DND-41 (cell line): Measurements from ENCODE around the gene CLOCK.

ENCODE experiments used
- ATAC-seq: fragments of 200-7000 bp; cut with Tn5 transposase; 3 replicates; pipeline ENCODE4 v1.9.1; 2021; ENCODE audit warnings: low read depth; ENCODE audit not compliant: insufficient read depth
- DNase-seq: peaks from one replicate; pipeline ENCODE4 v3.0.0-alpha.2; 2020
- H2AFZ ChIP-seq: 2 replicates; pipeline ENCODE4 v1.6.0; 2012; ENCODE audit warnings: low read depth, low read length
- H3K27ac ChIP-seq: 2 replicates; pipeline ENCODE4 v1.5.1; 2012; ENCODE audit warnings: low read length, inconsistent platforms
- H3K27me3 ChIP-seq: fragments of 200-600 bp; sonication (generic); 2 replicates; pipeline ENCODE4 v1.6.0; 2012; ENCODE audit warnings: low read length, mild to moderate bottlenecking, inconsistent platforms; ENCODE audit not compliant: insufficient read depth, poor library complexity
- H3K36me3 ChIP-seq: 2 replicates; pipeline ENCODE4 v1.5.1; 2012; ENCODE audit warnings: low read length, inconsistent platforms; ENCODE audit not compliant: insufficient read depth
- H3K4me1 ChIP-seq: 2 replicates; pipeline ENCODE4 v1.5.1; 2012; ENCODE audit warnings: mild to moderate bottlenecking, low read length; ENCODE audit not compliant: insufficient read depth
- H3K4me2 ChIP-seq: 2 replicates; pipeline ENCODE4 v1.6.0; 2012; ENCODE audit warnings: mild to moderate bottlenecking, moderate library complexity, low read length, inconsistent platforms; ENCODE audit not compliant: insufficient read depth
- H3K4me3 ChIP-seq, 2 experiments: fragments of 200-600 bp in 1 of 2; shearing (Covaris generic) in 1 of 2; 2 replicates each; pipeline ENCODE4 v1.5.1; 2012 to 2016; ENCODE audit warnings: inconsistent platforms in 2 of 2, low read length in 2 of 2, mild to moderate bottlenecking in 2 of 2, low read depth in 1 of 2, moderate library complexity in 1 of 2
- H3K79me2 ChIP-seq: 2 replicates; pipeline ENCODE4 v1.6.0; 2012; ENCODE audit warnings: low read length, inconsistent platforms; ENCODE audit not compliant: insufficient read depth
- H3K9ac ChIP-seq: 2 replicates; pipeline ENCODE4 v1.6.0; 2012; ENCODE audit warnings: low read depth, mild to moderate bottlenecking, inconsistent platforms, low read length, moderate library complexity
- H3K9me3 ChIP-seq: 2 replicates; pipeline ENCODE4 v1.5.1; 2012; ENCODE audit warnings: low read length, moderate library complexity, mild to moderate bottlenecking, inconsistent platforms; ENCODE audit not compliant: insufficient read depth, severe bottlenecking
- H4K20me1 ChIP-seq: 2 replicates; pipeline ENCODE4 v1.6.0; 2012; ENCODE audit warnings: low read length; ENCODE audit not compliant: insufficient read depth
- EZH2 ChIP-seq: IDR thresholded peaks from 3 replicates; pipeline ENCODE4 v1.6.1; 2012; ENCODE audit warnings: borderline replicate concordance, low read depth, mild to moderate bottlenecking, moderate library complexity, low read length, inconsistent platforms; ENCODE audit not compliant: severe bottlenecking
- TF ChIP-seq, protein P1 (sequence below): IDR thresholded peaks from 2 replicates; pipeline ENCODE4 v1.5.1; 2012; ENCODE audit warnings: borderline replicate concordance, low read length, moderate library complexity, mild to moderate bottlenecking; ENCODE audit not compliant: poor library complexity, severe bottlenecking; ENCODE audit errors: extremely low read depth

The CLOCK gene

DNA sequence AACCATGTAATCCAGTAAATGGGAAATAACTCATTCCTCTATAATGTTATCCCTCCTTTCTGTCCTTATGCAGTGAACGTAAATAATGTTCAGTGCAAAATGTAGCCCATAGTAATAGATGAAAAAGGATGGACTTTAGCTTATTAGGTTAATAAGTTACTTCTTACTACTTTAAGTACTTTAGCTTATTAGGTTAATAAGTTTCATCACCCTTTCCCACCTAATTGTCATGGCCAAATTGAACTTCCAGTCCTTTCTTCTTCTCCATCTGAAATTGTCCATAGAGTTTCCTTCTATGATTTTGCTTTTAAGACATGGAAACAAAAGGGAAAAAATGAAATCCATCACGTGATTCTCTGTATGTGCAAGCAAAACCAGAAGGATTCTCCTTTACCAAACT, 166.1 kb downstream of the CLOCK start:
- no peaks in the 10 kb centered on the region for H3K4me1 ChIP-seq
- H3K9me3 ChIP-seq: no peaks in the 10 kb centered on the region
- H2AFZ ChIP-seq: no peak overlapping the region
- H4K20me1 ChIP-seq: no peaks in the 10 kb centered on the region
- no peak for TF ChIP-seq EZH2
- TF ChIP-seq, protein P1, sequence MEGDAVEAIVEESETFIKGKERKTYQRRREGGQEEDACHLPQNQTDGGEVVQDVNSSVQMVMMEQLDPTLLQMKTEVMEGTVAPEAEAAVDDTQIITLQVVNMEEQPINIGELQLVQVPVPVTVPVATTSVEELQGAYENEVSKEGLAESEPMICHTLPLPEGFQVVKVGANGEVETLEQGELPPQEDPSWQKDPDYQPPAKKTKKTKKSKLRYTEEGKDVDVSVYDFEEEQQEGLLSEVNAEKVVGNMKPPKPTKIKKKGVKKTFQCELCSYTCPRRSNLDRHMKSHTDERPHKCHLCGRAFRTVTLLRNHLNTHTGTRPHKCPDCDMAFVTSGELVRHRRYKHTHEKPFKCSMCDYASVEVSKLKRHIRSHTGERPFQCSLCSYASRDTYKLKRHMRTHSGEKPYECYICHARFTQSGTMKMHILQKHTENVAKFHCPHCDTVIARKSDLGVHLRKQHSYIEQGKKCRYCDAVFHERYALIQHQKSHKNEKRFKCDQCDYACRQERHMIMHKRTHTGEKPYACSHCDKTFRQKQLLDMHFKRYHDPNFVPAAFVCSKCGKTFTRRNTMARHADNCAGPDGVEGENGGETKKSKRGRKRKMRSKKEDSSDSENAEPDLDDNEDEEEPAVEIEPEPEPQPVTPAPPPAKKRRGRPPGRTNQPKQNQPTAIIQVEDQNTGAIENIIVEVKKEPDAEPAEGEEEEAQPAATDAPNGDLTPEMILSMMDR: no peak
- H3K27ac ChIP-seq: no peak overlapping the region
- no peak overlapping the region for H3K9ac ChIP-seq
- no peaks in the 10 kb centered on the region for H3K36me3 ChIP-seq
- H3K79me2 ChIP-seq: no peaks in the 10 kb centered on the region
- ATAC-seq (no peak), DNase-seq (no peak)
- no peak overlapping the region for H3K4me3 ChIP-seq
- H3K27me3 ChIP-seq: no peaks in the 10 kb centered on the region
- no peak overlapping the region for H3K4me2 ChIP-seq

DNA sequence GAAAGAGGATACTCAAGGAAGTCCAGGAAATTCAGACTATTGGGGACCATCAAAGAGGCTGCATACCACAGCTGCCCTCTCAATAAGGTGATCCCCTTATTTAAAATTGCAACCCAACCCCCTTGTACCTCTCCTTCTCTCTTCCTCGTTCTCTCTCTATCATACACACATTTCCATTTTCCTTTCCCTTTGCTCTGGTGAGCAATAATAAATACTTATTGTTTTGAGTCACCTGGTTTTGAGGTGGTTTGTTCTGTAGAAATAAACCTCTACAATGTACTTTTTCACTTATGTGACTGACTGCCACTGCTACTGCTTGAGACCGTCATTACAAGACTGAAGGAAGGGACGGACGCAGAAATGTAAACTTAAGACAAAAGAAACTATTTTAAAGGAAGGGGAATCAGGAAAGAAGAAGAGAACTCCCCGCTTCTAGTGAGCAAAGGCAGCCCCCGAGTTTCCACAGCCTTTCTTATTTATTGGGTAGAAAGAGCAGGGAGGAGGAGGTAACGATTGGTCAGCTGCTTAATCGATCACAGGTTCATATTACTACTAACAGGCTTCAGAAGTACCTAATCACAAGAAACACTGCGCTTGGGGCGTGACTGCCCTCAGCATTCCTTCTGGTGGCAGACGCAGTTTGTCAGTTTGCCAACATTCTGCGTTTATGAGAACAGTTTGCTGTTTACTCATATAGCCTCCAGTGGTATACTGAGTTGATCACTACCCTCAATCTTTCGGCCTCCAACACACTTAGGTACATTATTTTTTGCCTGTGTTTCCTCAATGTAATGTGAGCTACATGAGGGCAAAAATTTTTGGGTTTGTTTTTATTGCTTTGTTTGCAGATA, 167.9 kb downstream of the CLOCK start:
- Histone ChIP-seq H2AFZ (no peak overlapping the region), H3K4me2 (no peak overlapping the region), H3K27me3 (no peaks in the 10 kb centered on the region), H3K9me3 (no peaks in the 10 kb centered on the region), H3K36me3 (0 out of 2 replicates have a peak, but pooled peaks cover 1% of the 10 kb centered on the region), H3K4me3 (no peak overlapping the region), H3K79me2 (no peaks in the 10 kb centered on the region), H4K20me1 (no peaks in the 10 kb centered on the region), H3K9ac (no peak overlapping the region), H3K4me1 (no peaks in the 10 kb centered on the region), H3K27ac (no peak overlapping the region)
- TF ChIP-seq EZH2: no peak
- TF ChIP-seq, protein P1: no peak
- no peak for ATAC-seq
- DNase-seq: no peak
